NCI-H146 (cell line): Measurements from ENCODE around the gene DDO.
"Not testable (repeated sequence)": the region's sequence is repeated elsewhere in the genome, so short reads cannot be mapped to it uniquely, and the experiment has no call there.

Source experiments
- DNase-seq: peaks from one replicate; lab custom pipeline; 2025; lab: John Stamatoyannopoulos, UW

Gene DDO

DNA sequence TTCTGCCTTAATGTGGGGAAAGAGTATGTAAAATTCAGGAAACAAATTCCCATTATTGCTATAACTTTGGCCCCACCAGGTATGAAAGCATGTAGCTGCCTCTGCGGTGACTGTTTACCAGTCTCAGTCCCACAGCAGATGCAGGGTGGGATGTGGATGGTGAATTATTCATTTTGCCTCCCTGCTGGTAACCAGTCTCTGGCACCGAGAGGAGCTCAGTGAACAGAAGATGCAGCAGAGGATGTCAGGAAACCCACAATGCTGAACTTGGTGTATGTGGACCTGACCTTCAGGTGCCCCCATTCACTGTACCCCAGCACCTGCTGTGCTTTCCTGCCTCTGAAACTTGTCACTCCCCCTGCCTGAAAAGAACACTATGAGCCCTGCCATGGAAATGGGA is 48.4 kb downstream of the DDO start:
- DNase-seq, result no peak

DNA sequence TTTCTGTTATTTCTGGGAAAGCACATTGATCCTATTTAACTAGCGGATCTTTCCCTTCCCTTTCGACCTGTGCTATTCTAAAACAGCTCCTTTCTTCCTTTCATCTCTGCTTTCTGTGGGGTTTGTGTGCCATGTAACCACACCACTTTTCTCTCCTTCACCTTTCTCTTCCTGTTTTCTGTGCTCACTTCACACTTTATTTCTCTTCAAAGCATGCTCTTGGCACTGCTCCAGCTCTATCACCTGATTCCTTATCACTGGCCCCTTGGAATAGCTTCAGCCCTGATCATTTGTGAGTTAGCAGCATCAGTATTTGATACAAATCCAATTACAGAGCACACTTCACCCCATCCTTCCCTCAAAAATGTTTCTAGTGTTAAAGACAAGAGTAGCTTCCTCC is 49.1 kb downstream of the DDO start:
- DNase-seq, result peak; percentile 37

DNA sequence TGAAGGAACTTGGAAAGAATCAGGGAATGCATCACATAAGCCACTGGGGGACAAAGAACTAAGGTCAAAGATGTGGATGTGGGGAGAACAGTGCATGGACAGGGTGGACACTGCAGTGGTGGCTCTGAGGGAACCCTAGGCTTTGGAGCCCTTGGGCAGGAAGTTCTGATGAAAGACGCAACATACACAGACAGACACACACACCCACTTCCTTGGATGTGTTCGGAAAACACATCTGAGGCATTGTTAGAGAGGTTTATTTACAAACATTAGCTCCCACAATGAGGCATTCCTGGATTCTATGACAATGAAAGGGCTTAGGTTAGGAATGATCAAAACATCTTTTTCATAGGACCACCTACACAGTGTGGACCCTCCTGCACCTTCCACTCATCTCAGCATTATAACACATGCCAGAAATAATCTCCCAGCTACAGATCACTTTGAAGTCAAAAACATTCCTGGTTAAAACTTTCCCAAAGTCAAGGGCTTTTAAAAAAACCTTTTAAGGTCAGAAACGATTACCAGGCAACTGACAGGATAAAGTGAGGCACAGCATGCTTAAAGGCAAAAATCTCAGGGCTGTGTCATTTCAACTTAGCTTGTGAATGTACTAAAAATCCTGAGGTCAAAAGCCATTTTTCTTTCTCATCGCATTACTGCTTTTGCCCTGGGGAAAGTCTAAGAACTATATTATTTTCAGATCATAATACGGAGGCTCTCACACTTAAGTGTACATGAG is 50.8 kb downstream of the DDO start:
- DNase-seq, result no peak

DNA sequence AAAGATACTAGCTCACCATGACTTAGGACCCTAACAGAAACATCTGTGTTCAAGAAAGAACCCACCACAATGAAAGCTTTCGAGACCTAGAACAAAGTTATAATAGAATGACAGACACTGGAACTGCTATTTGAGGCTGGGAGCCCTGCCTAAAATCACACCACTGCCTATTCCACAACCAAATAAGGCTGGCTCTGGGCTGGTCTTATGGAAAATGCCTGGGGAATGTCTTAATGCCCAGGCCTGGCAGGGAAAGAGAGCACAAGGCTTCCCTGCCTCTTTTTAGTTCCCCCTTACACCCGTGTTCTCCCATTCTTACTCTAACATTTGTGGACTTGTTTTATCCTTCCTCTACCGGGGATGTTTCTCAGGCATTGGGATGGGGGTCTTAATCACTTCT is 51.6 kb downstream of the DDO start:
- DNase-seq, result no peak

DNA sequence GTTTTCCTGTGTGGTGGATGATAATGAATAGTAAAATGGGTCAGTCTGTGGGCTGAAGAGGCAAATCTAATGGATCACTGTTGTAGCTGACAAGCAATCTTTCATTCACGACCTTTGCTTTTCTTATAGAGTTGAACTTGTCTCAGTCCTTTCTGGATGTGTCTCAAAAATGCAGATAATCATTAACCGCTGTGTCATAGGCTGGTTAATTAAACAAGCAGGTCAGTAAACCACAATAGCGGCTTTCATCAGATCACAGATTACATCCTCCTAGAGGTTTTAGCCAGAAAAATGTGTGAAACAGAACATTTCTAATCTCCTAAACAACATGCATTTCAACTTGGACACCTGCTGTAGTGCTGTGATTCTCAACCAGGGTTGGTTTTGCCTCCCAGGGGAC is 54.7 kb downstream of the DDO start:
- no peak for DNase-seq

DNA sequence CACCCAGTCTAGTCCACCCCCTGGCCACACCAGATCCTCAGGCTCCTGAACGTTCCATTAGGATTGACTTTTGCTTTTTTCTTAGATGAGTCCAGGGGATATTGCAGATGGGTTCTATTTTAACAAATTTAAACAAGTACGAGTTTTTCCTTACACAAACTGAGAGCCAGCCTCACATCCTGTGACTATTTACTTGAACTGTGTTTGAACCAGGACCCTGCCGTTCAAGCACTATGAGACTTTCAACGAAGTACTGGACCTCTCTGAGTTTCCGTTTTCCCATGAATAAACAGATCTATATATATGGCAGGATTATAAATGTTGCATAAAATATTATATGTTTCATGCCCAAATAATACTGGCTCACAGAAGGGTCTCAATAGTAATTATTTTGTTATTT is 55.8 kb downstream of the DDO start:
- DNase-seq, result no peak

DNA sequence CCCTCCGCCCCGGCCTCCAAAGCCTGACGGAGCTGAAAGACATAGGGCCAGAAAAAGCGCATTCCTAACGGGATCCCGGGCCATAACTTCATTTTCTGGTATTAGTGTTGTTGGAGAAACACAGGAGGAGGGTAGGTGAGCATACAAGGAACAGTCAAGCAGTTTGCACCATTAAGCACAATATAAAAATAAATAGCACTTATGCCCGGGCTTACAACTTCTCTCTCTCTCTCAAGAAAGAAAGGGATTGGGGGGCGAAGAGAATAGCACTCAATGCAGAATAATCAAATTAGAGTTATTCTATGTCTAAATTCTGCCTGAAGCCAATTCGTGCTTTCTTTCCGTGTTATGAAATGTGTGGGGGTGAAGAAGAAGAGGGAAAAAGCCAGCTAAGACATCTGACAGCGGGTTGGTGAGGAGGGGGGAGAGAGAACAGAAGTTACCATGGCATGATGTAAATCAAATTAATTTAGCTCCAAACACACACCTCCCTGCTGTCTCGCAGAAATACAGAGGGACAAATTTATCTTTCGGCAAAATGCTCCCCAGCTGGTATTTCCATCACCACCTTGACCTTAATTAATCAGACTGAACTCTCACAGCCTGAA is 56.7 kb downstream of the DDO start:
- peak; percentile 31 for DNase-seq

DNA sequence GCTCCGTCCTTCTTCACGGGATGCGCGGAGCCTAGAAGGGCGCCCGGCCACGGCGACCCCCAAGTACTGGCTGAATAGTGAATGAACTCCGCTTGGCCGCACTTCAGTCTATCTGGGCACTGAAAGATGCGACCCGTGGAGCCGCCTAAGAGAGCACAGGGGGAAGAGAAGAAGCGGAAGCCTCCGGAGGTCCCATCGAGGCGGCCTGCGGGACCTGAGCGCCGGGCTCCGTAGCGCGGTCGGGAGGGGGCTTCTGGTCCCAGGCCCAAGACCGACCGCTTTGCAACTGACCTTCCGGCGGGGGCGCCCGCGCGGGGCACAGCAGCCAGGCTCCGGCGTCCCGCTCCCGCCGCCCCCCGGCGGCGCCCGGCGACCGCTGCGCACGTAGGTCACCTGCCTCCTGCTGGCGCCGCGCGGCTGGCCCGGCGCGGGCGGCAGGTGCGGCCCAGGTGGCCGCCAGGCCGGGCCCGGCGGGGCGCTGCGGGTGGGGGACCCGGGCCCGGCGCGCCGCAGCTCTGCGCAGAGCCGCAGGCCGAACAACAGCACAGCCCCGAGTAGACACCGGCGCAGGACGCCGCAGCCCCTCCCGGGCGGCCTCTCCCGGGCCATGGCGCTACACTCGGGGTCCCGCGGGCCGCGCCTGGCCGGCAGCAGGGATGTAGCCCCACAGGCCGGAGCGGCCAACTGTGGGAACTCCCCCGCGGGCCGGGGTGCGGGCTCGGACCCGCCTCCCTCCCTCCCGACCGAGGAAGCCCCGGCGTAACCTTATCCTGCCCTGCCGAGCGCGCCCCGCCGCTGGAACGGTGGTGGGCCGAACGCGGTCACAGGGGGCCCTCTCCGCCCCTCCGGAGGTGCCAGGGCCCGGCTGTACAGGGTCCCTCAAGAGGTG is 57.5 kb downstream of the DDO start, which contains the start of gene METTL24:
TSS of gene METTL24 (minus strand) at position 686 of the 889 bp plus-strand sequence. CDS start at position 609, 77 bp downstream.
- peak; percentile 75 for DNase-seq

DNA sequence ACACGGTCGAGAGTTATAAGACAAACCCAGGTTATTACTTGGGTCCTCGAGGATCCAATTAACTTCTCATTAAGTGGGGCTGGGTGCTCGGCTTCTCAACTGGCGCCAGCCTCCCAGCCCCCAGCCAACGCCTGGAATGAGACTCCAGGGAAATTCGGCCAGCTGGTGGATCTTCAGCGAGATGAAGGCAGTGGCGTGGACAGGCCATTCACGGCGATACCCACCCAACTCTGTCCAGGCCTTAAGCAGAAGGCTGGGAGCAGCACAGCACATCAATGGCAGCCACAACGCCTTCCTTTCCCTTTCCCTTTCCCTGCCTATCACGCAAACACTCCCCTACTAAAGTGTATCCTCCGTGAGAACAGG is 58.1 kb downstream of the DDO start:
- peak; percentile 57 for DNase-seq

DNA sequence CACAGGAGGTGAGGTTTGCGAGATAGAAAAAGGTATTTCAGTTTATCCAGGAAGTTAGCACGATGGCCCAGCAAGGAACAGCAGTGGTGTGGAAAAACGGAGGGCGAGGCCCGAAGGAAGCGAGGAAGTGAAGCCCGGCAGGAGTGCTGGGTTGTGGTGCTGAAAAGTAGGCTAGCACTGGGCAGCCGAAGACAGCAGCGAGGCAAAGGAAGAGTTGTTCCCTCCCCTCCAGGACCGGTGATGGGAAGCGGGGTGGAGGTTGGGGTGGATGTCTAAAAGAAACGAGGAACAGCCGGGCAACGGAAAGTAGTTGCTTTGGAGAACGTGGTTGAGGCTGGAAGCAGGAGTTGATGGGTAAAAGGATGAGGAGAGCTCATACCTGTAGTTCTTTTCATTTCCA is 58.6 kb downstream of the DDO start:
- no peak for DNase-seq

DNA sequence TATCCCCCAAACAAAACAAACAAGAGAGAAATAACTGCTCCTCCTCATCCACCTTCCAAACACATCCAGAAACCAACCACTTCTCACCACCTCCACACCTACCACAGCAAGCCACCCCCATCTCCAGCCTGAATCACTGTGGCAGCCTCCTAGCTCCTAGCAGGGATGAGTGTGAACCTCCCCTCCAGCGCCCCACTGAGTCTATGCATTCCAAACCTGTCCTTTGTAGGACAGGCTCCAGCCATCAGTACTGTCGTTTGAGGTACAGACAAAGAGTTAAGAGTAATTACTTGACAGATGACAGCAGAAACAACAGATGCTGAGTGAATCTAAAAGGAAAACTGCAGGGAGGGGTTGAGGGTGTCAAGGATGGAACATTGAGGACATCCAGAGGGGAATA is 59.6 kb downstream of the DDO start:
- peak; percentile 9 for DNase-seq

DNA sequence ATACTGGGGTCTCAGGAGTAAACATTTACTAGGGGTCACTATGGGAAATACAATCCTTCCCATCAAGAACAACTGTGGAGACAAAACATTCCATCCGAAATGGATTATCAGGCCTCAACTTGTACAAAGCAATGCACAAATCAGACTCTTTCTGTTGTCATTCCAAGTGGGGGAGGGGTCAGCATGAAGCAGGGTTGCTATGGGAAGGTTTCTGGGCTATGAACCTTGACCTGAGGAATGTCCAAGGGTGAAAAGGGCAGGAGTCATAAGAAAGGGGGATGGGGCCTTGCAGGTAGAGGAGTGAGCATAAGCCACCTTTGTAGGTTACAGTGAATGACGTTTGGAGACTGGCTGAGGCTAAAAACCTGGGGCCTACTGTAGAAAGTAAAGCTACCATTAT is 60.4 kb downstream of the DDO start:
- DNase-seq, result no peak

DNA sequence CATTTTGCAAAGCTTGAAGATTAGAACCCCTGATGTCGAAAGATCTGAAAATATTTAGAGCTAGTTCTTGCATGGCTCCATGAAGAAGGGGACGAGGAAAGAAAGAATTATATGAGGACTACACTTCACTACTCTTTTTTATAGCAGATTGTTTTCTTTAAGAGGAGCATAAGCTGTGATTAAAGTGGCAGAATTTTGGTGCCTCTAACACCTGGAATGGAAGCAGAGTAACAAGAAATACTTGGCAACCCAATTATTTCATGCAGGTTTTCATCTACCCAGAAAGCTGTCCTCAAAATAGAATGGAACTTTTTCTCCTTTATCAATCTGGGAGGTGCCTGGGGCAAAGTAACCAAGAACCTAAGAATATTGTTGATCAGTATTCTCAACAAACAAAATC is 61.2 kb downstream of the DDO start:
- no peak for DNase-seq

DNA sequence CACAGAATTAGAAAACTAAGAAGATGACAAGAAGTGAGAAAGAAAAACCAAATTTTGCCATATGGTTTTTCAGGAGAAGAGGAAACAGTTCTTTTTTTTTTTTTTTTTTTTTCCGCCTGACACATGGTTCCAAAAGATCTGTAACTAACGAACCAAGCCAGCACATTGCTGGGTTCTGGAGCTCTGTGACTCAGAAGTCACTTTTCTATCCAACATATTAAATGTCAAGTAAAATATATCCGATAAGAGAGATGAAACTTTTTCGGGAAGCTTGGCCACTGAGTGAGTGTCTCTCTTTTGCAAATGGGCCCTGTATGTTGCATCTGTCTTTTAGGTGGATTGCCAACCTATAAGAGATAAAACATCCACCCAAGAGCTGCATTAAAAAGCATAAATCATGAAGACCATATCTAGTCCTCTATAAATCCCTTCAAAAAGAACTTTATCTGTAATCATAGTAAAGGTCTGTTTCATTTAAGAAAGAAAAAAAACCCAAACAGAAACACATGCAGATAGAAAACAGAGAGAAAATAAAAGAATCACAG is 61.8 kb downstream of the DDO start:
- no peak for DNase-seq

DNA sequence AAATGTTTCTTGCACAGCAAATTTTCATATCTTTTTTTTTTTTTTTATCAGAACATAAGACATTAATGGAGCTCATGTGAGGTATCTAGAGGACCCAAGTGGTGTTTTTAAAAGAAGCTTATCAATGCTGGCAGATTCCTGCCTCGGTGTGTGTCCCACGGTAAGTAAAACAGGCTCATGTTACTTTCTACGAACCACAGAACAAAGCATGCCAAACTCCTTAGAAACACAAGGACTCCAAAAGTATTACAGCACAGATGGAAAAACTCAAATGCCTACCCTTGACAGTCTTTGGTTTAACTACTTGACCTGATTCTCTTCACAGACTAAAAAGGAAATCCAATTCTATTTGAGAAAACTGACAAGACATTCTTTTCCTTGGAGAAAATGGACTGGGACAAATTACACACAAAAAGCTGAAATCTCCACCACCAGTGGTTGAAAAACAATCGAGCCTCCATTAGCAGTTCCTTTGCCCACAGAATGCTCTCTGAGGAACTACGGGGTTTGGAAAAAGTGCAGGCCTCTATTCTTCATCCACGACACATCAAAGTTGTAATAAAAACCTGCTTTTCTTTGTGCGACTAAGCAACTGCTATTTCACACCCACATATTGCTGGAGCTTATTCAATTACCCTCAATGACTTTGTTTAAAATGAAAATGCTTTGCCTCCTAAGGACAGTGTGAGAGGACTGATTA is 62.7 kb downstream of the DDO start:
- no peak for DNase-seq

DNA sequence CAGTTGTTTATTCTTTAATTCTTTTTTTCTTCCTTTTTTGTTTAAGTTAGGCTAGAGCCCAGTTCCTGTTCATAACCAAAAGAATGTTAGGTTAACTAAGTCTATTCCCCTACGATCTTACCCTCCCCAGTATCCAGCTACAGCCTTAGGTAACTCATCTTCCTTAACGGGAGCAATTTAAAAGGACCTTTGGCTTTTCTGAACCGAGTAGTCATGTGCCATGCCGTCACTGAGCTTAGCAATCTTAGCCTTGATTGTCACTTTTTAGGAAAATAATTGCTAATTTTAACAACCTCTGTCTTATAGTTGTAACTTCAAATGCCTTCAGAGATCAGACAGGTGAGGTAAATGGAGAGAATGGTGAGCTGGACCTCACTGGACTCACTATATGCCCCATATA is 63.4 kb downstream of the DDO start:
- DNase-seq, result no peak

DNA sequence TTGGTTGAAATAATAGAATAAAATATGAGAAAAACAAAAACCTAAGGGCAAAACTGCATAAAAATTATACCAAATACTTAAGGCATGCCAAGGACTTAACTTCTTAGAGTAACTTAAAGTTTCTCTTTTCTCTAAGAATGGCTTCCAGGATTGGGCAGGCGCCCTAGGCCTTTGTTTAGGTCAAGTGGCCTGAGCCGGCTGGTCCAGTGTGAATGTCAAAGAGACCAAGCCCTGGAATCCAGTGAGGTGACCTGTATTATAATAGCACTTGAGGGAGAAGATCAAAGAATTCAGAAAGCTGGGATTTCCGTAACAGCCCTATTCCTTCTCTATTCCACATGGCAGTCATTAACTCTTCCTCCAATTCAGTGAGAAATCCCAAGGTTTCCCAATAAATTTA is 63.8 kb downstream of the DDO start:
- DNase-seq, result no peak

DNA sequence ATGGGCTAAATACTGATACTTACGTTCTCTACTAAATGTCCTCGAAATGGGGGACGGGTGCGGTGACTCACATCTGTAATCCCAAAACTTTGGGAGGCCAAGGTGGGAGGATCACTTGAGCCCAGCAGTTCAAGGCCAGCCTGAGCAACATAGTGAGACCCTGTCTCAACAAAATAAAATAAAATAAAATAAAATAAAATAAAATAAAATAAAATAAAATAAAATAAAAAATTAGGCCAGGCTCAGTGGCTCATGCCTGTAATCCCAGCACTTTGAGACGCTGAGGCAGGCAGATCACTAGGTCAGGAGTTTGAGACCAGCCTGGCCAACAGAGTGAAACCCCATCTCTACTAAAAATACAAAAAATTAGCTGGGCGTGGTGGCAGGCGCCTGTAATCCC is 64.8 kb downstream of the DDO start:
- not testable (repeated sequence) for DNase-seq

DNA sequence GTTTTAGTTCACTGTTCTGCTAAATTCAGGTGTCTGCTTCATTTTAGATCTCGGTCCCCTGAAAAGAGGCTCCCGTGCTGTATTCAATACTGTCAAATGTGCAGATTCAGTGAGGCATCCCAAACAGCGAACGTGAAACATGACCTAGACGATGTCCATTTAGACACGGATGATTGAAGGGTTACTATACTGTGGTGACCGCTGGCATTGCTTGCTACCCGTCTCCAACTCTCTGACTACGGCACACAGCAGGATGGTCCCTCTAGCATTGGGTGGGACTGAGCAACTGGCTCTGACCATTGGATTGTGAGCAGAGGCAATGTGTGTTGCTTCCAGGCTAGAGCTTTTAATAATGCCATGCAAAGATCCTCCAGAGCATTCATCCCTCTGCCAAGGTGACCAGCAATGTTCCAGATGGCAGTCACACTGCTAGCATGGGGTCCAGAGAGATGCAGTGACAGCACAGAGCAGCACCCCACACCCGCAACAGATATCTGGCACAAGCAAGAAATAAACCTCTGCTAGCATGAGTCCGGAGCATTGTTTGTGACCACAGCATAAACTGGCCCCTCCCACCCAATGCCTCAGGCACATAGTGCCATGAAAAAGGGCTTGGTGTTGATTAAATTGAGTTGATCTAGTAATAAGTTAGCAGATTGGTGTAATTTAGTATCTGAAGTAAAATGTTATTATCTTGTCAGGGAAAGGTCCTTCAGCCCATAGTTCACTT is 66.2 kb downstream of the DDO start:
- no peak for DNase-seq

DNA sequence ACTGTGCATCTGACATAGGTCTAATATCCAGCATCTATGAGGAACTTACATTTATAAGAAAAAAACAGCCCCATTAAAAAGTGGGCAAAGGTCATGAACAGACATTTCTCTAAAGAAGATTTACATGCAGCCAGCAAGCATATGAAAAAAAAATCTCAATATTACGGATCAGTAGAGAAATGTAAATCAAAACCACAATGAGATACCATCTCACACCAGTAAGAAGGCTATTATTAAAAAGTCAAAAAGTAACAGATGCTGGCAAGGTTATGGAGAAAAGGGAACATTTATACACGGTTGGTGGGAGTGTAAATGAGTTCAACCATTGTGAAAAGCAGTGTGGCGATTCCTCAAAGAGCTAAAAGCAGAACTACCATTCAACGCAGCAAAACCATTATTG is 70.3 kb downstream of the DDO start:
- DNase-seq, result no peak

DNA sequence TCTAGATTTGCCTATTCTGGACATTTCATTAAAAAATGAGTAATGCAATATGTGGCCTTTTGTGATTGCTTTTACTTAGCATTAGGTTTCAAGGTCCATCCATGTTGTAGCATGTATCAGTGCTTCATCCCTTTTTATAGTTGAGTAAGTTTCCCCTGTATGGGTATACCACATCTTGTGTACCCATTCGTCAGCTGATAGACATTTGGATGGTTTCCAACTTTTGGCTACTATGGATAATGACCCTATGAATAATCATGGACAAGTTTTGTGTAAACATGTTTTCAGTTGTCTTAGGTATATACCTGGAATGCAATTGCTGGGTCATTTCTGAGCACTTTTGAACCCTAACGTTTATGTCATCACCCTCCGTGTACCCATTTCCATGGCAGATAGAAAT is 72.6 kb downstream of the DDO start:
- DNase-seq, result no peak
